Measurements from ENCODE around the gene BEND5. TPM values are rescaled to one million over a fixed set of nuclear protein-coding genes. Genes with fewer than 3 reads are reported as not detected.

Gene BEND5
- total and polyA plus RNA-seq, 2 of the 8 experiments (the other 6 are each of a cell fraction or from before 2014, with no cell fraction given) = 3.8 to 7.5 TPM

GRCh38 chr1:48728584-48728983, 48.1 kb downstream of the BEND5 start (continued):
- TF ChIP-seq, protein P1, sequence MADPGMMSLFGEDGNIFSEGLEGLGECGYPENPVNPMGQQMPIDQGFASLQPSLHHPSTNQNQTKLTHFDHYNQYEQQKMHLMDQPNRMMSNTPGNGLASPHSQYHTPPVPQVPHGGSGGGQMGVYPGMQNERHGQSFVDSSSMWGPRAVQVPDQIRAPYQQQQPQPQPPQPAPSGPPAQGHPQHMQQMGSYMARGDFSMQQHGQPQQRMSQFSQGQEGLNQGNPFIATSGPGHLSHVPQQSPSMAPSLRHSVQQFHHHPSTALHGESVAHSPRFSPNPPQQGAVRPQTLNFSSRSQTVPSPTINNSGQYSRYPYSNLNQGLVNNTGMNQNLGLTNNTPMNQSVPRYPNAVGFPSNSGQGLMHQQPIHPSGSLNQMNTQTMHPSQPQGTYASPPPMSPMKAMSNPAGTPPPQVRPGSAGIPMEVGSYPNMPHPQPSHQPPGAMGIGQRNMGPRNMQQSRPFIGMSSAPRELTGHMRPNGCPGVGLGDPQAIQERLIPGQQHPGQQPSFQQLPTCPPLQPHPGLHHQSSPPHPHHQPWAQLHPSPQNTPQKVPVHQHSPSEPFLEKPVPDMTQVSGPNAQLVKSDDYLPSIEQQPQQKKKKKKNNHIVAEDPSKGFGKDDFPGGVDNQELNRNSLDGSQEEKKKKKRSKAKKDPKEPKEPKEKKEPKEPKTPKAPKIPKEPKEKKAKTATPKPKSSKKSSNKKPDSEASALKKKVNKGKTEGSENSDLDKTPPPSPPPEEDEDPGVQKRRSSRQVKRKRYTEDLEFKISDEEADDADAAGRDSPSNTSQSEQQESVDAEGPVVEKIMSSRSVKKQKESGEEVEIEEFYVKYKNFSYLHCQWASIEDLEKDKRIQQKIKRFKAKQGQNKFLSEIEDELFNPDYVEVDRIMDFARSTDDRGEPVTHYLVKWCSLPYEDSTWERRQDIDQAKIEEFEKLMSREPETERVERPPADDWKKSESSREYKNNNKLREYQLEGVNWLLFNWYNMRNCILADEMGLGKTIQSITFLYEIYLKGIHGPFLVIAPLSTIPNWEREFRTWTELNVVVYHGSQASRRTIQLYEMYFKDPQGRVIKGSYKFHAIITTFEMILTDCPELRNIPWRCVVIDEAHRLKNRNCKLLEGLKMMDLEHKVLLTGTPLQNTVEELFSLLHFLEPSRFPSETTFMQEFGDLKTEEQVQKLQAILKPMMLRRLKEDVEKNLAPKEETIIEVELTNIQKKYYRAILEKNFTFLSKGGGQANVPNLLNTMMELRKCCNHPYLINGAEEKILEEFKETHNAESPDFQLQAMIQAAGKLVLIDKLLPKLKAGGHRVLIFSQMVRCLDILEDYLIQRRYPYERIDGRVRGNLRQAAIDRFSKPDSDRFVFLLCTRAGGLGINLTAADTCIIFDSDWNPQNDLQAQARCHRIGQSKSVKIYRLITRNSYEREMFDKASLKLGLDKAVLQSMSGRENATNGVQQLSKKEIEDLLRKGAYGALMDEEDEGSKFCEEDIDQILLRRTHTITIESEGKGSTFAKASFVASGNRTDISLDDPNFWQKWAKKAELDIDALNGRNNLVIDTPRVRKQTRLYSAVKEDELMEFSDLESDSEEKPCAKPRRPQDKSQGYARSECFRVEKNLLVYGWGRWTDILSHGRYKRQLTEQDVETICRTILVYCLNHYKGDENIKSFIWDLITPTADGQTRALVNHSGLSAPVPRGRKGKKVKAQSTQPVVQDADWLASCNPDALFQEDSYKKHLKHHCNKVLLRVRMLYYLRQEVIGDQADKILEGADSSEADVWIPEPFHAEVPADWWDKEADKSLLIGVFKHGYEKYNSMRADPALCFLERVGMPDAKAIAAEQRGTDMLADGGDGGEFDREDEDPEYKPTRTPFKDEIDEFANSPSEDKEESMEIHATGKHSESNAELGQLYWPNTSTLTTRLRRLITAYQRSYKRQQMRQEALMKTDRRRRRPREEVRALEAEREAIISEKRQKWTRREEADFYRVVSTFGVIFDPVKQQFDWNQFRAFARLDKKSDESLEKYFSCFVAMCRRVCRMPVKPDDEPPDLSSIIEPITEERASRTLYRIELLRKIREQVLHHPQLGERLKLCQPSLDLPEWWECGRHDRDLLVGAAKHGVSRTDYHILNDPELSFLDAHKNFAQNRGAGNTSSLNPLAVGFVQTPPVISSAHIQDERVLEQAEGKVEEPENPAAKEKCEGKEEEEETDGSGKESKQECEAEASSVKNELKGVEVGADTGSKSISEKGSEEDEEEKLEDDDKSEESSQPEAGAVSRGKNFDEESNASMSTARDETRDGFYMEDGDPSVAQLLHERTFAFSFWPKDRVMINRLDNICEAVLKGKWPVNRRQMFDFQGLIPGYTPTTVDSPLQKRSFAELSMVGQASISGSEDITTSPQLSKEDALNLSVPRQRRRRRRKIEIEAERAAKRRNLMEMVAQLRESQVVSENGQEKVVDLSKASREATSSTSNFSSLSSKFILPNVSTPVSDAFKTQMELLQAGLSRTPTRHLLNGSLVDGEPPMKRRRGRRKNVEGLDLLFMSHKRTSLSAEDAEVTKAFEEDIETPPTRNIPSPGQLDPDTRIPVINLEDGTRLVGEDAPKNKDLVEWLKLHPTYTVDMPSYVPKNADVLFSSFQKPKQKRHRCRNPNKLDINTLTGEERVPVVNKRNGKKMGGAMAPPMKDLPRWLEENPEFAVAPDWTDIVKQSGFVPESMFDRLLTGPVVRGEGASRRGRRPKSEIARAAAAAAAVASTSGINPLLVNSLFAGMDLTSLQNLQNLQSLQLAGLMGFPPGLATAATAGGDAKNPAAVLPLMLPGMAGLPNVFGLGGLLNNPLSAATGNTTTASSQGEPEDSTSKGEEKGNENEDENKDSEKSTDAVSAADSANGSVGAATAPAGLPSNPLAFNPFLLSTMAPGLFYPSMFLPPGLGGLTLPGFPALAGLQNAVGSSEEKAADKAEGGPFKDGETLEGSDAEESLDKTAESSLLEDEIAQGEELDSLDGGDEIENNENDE (IDR thresholded peaks at IDR 0.05; ENCODE audit: insufficient replicate concordance, low read length) = no peak
- TF ChIP-seq EZH2 (IDR thresholded peaks at IDR 0.05; ENCODE audit: low read depth, low read length, severe bottlenecking) (no peak), POLR2AphosphoS5 (IDR thresholded peaks at IDR 0.05; ENCODE audit: low read depth, low read length) (no peak), GTF2F1 (IDR thresholded peaks at IDR 0.05; ENCODE audit: borderline replicate concordance, low read depth, low read length) (no peak), SP1 (IDR thresholded peaks at IDR 0.05; ENCODE audit: low read depth, low read length) (no peak), BCL11A (IDR thresholded peaks at IDR 0.05; ENCODE audit: low read depth in 2 of 2, low read length in 2 of 2) (no peak), FOSL1 (IDR thresholded peaks at IDR 0.05; ENCODE audit: insufficient read depth, low read depth, low read length) (no peak), SP2 (IDR thresholded peaks at IDR 0.05; ENCODE audit: low read length) (no peak), HDAC2 (IDR thresholded peaks at IDR 0.05; ENCODE audit: borderline replicate concordance in 1 of 2, low read depth in 2 of 2, low read length in 2 of 2) (no peak)

Data from H1 (cell line).